GM18498 (cell line): ENCODE data around the gene SLC13A4.

Experiments used
- ATAC-seq: cut with Tn5 transposase; IDR thresholded peaks from one replicate; pipeline ENCODE4 v1.9.1; 2021; ENCODE audit warnings: mild to moderate bottlenecking, moderate library complexity; ENCODE audit not compliant: unreplicated experiment

SLC13A4 gene

GRCh38 chr7:135721198-135721820 is 6.7 kb downstream of the SLC13A4 start:
- ATAC-seq, result no peak

DNA sequence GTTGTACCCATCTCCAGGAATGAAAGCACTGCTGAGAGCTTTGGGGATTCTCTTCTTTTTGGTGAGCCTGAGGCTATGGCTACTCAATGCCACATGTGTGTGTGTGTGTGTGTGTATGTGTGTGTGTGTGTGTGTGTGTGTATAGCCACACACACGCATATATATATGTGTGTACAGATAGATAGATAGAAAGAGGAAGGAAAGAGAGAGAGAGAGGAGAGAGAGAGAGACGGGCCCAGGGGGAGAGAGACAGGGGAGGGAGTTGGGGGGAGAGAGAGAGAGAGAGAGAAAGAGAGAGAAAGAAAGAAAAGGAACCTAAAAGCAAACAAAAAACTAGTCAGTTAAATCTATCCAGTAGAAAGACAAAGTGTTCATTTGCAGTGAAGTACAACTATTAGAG is 8.3 kb downstream of the SLC13A4 start:
- no peak for ATAC-seq

- ATAC-seq, result no peak
These were observed 9.1 kb downstream of the SLC13A4 start for GRCh38 chr7:135718794-135719437.

DNA sequence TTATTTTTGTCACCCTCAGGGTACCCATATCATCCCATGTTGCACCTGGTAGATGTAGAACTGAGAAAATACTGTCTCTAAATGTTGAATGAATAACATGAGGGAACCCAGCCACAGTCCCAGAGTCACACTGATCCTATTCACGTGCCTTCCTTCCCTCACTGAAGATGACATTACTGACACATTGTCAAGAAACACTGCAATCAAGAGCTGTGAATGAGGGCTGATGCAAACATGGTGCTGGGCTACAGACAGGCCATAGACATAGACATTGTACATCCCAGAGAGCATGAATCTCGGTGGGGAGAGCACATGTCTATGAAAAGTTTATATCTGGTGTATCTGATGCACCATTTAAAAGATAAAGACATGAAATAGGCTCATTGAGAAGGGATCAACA is 9.8 kb downstream of the SLC13A4 start:
- ATAC-seq, result no peak

- ATAC-seq, result no peak
These were observed 10.3 kb downstream of the SLC13A4 start for GRCh38 chr7:135717693-135718092.

GRCh38 chr7:135716677-135717238 is 11.2 kb downstream of the SLC13A4 start:
- no peak for ATAC-seq

- no peak for ATAC-seq
These were observed 12.3 kb downstream of the SLC13A4 start for GRCh38 chr7:135715673-135716072.

GRCh38 chr7:135715055-135715522 is 12.9 kb downstream of the SLC13A4 start:
- ATAC-seq, result no peak

DNA sequence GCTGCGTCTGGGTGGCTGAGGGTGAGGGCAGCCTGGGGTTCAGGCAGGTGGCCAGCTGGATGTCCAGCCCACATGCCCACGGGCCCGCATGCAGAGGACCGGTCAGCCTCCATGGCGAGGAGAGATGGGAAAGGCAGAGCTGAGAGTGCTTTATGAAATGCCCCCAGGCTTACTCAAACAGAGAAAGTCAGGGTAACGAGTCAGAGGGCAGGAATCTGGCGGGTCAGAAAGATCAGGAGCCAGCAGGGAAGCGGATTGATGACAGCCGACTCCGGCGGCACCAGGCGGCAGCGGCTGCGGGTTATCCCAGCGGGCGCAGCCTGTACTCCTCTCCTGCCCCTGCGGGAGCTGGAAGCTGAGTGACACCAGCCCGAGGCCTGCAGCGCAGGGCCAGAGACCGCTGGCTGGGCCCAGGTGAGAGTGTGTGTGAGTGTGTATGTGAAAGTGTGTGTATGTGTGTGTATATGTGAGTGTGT is 13.4 kb downstream of the SLC13A4 start:
- no peak for ATAC-seq

DNA sequence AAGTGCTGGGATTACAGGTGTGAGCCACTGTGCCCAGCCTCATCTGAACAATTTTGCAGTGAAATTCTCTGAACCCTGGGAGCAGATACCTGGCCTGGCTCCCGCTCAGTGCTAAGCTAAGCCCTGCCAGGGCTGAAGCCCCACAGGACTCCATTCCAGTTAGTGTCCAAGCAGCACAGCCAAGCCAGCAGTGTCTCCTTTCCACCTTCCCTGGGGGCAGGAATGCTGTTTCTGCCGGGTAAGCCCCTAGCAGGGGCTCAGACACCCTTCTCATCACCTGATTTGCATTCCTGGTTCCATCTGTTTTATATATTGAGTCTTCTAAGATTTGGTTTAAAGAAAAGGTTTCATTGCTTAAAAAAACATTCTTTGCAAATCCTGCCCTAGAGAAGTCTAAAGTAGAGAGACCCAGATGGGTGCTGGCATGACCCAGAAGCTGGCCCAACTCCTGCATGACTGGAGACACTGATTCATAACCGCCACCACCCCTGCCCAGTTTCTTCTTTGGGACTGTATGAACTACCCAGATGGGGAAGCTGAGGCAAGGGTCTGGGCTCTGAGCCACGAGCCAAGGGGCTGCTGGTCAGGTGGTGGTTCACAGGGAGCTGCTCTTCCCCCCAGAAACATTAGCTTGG is 14.0 kb downstream of the SLC13A4 start:
- ATAC-seq, result no peak

DNA sequence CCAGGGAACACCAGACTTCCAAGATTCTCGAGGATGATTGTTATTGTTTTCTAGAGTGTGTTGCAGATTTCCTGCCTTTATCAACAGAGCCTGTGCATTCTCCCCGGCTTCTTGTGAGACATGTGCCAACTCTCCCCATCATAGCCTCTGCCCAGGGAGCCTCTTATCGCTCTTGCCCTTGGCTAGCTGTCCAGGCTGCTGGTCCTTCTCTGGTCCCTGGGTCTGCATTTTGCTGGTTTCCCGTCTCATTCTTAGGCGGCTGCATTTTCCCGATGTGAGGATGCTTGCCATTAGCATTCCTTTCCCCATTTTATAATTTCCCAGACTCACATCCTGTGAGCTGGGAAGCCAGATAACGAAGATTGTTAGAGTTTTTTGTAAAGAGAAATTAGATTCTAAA is 15.2 kb downstream of the SLC13A4 start:
- no peak for ATAC-seq

GRCh38 chr7:135712182-135712782 is 15.7 kb downstream of the SLC13A4 start:
- no peak for ATAC-seq

DNA sequence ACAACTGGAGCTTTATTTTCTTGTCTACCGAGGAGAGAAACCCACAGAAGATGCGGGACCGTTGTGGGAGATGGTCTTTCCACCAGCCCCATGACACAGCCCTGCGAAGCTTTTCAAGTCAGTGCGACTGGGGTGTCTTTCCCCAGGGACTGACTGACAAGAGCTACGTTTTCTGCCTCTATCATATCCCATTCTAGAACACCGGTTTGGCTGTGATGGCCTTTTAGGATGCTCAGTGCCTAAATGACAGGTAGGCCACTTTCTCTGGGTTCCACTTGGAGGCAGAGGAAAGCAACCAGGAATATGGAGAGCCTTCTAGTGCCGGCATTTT is 16.9 kb downstream of the SLC13A4 start:
- ATAC-seq, result no peak

DNA sequence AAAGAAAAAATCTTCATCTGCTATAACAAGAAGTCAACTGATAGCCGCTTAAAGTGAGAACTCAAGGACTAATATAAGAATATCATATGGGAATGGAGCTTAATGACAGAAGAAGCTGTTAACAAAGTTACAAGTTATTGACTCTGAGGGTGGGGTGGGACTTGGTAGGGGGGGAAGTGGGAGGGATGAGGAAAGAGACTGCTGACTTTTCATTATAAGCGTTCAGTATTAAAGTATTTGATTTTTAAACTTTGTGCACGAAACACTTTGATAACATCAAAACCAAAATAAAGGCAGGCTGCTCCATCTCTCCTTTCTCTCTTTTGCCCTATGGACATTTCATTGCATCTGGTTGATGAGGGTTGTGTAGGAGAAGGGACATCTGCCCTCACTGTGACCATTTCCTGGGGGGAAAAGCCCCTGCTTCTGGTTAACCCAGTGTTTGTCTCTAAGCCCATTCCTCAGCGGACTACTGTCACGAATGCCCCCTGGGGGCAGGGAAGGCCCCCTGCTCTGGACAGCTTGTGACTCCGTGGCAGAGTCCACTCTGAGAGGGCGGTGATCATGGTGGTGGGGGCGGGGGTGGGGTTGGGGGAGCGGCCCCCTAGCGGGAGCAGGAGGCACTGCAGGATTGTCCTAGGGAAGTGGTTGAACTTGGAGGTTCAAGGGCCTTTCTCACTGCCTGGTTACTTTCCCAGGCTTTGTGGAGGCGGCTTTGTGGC is 17.4 kb downstream of the SLC13A4 start:
- no peak for ATAC-seq

- no peak for ATAC-seq
These were observed 18.5 kb downstream of the SLC13A4 start for GRCh38 chr7:135709508-135709907.

DNA sequence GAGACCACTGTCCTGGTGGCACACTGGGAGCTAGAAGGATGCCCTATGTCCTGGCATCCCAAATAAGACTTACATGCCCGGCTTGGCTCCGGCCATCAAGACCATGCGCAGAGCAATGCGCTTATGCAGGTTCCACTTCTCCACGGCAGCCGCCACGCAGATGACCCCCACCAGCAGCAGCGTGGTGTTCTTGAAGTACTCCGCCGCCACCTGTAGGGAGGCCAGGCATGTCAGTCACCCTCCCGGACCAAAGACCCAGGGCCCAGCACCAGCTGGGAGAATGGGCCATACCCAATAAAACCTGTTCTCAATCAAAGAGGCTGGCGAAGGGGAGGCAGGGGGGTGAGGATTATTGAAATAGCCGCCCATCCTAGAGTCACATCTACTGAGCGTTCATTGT is 19.9 kb downstream of the SLC13A4 start:
- no peak for ATAC-seq

DNA sequence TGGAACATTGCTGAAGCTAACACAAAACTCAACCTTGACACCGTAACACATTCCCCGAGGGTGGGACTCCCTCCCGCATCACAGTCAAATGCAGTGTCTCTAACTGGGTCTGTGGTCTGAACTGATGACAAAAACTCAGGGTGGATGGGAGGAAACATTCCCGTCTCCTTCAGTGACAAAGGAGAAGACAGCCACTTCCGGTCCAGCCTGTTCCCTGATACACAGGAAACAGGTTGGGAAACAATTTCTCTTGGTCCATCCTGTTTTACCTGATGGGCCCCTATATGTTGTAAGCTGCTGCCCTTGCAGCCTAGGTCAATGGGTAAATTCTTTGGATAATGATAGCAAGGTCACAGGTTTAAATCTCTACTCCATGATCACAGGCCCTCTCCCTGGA is 20.4 kb downstream of the SLC13A4 start:
- no peak for ATAC-seq

DNA sequence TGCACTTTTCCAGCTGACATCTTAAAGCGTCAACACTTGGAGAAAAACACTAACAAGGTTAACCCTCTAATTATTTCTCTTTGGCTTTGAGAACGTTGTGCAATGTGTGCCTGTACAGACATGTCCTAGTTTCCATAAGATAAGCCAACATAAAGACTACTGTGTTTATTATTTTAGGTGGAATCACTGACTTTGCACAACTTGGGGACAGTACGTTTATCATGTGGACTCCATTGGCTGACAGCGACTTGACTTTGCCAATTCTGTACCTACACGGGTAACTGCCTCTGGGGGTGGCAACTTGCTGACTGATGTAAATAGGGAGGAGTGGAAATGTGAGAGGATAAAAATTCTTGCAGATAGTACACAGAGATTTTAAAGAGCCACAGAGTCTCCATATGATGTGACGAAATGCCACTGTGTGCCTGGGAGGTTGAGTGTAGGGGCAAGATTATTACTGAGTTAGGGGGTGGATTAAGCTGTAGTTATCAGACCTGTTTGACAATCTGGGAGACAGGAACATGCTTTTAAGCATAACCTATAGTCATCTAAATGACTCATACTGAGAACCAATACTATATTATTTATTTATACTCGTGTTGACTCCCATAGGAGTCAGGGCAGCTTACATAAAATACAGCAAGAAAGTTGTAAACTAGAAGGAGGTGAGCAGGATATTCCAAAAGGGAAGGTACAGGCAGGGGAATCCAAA is 21.0 kb downstream of the SLC13A4 start:
- no peak for ATAC-seq

GRCh38 chr7:135706038-135706742 is 21.8 kb downstream of the SLC13A4 start:
- ATAC-seq, result no peak

- ATAC-seq, result no peak
These were observed 23.3 kb downstream of the SLC13A4 start for GRCh38 chr7:135704698-135705097.
